ENCODE results near the gene GABRB3.

GABRB3 gene

GRCh38 chr15:26648676-26649075 is 124.2 kb downstream of the GABRB3 start:
- no peak overlapping the region for H3K9ac ChIP-seq (ENCODE audit: low read length)
- H3K9me3 ChIP-seq (ENCODE audit: control insufficient read depth, low read length), result peaks cover 8% of the 10 kb centered on the region
- no peaks in the 10 kb centered on the region for H3K27me3 ChIP-seq (replicated peaks; ENCODE audit: control insufficient read depth, insufficient read depth, low read length)
- no peaks in the 10 kb centered on the region for H3K36me3 ChIP-seq (ENCODE audit: control insufficient read depth, insufficient read depth, low read length, severe bottlenecking)
- DNase-seq (ENCODE audit: low read depth), result no peak
- H3K4me3 ChIP-seq (ENCODE audit: low read length), result no peak overlapping the region
- no peaks in the 10 kb centered on the region for H3K4me1 ChIP-seq (ENCODE audit: control insufficient read depth, insufficient read depth, low read length)

GRCh38 chr15:26644948-26645347 is 127.9 kb downstream of the GABRB3 start:
- Histone ChIP-seq H3K4me3 (ENCODE audit: low read length) (no peak overlapping the region), H3K9ac (ENCODE audit: low read length) (no peak overlapping the region), H3K36me3 (ENCODE audit: control insufficient read depth, insufficient read depth, low read length, severe bottlenecking) (no peaks in the 10 kb centered on the region), H3K4me1 (ENCODE audit: control insufficient read depth, insufficient read depth, low read length) (no peaks in the 10 kb centered on the region), H3K27me3 (replicated peaks; ENCODE audit: control insufficient read depth, insufficient read depth, low read length) (no peaks in the 10 kb centered on the region), H3K9me3 (ENCODE audit: control insufficient read depth, low read length) (no peaks in the 10 kb centered on the region)
- no peak for DNase-seq (ENCODE audit: low read depth)

- Histone ChIP-seq H3K9ac (ENCODE audit: low read length) (no peak overlapping the region), H3K4me3 (ENCODE audit: low read length) (no peak overlapping the region), H3K27me3 (replicated peaks; ENCODE audit: control insufficient read depth, insufficient read depth, low read length) (no peaks in the 10 kb centered on the region), H3K4me1 (ENCODE audit: control insufficient read depth, insufficient read depth, low read length) (no peaks in the 10 kb centered on the region), H3K9me3 (ENCODE audit: control insufficient read depth, low read length) (no peaks in the 10 kb centered on the region), H3K36me3 (ENCODE audit: control insufficient read depth, insufficient read depth, low read length, severe bottlenecking) (no peaks in the 10 kb centered on the region)
- DNase-seq (ENCODE audit: low read depth), result no peak
Observed at GRCh38 chr15:26641144-26641543, 131.7 kb downstream of the GABRB3 start.

GRCh38 chr15:26640601-26641000 is 132.3 kb downstream of the GABRB3 start:
- DNase-seq (ENCODE audit: low read depth), result no peak
- no peaks in the 10 kb centered on the region for H3K36me3 ChIP-seq (ENCODE audit: control insufficient read depth, insufficient read depth, low read length, severe bottlenecking)
- H3K4me3 ChIP-seq (ENCODE audit: low read length), result no peak overlapping the region
- no peaks in the 10 kb centered on the region for H3K9me3 ChIP-seq (ENCODE audit: control insufficient read depth, low read length)
- no peaks in the 10 kb centered on the region for H3K4me1 ChIP-seq (ENCODE audit: control insufficient read depth, insufficient read depth, low read length)
- no peaks in the 10 kb centered on the region for H3K27me3 ChIP-seq (replicated peaks; ENCODE audit: control insufficient read depth, insufficient read depth, low read length)
- no peak overlapping the region for H3K9ac ChIP-seq (ENCODE audit: low read length)

GRCh38 chr15:26639966-26640365 is 132.9 kb downstream of the GABRB3 start:
- Histone ChIP-seq H3K9me3 (ENCODE audit: control insufficient read depth, low read length) (no peaks in the 10 kb centered on the region), H3K4me3 (ENCODE audit: low read length) (no peak overlapping the region), H3K27me3 (replicated peaks; ENCODE audit: control insufficient read depth, insufficient read depth, low read length) (no peaks in the 10 kb centered on the region), H3K9ac (ENCODE audit: low read length) (no peak overlapping the region), H3K4me1 (ENCODE audit: control insufficient read depth, insufficient read depth, low read length) (no peaks in the 10 kb centered on the region), H3K36me3 (ENCODE audit: control insufficient read depth, insufficient read depth, low read length, severe bottlenecking) (no peaks in the 10 kb centered on the region)
- no peak for DNase-seq (ENCODE audit: low read depth)

GRCh38 chr15:26635614-26636013 is 137.3 kb downstream of the GABRB3 start:
- no peak for DNase-seq (ENCODE audit: low read depth)
- no peak overlapping the region for H3K9ac ChIP-seq (ENCODE audit: low read length)
- H3K27me3 ChIP-seq (replicated peaks; ENCODE audit: control insufficient read depth, insufficient read depth, low read length), result no peaks in the 10 kb centered on the region
- no peaks in the 10 kb centered on the region for H3K36me3 ChIP-seq (ENCODE audit: control insufficient read depth, insufficient read depth, low read length, severe bottlenecking)
- no peaks in the 10 kb centered on the region for H3K9me3 ChIP-seq (ENCODE audit: control insufficient read depth, low read length)
- no peaks in the 10 kb centered on the region for H3K4me1 ChIP-seq (ENCODE audit: control insufficient read depth, insufficient read depth, low read length)
- no peak overlapping the region for H3K4me3 ChIP-seq (ENCODE audit: low read length)

GRCh38 chr15:26635105-26635504 is 137.8 kb downstream of the GABRB3 start:
- no peaks in the 10 kb centered on the region for H3K36me3 ChIP-seq (ENCODE audit: control insufficient read depth, insufficient read depth, low read length, severe bottlenecking)
- no peaks in the 10 kb centered on the region for H3K4me1 ChIP-seq (ENCODE audit: control insufficient read depth, insufficient read depth, low read length)
- no peak for DNase-seq (ENCODE audit: low read depth)

GRCh38 chr15:26634319-26634718 is 138.5 kb downstream of the GABRB3 start:
- H3K9me3 ChIP-seq (ENCODE audit: control insufficient read depth, low read length), result no peaks in the 10 kb centered on the region
- no peaks in the 10 kb centered on the region for H3K36me3 ChIP-seq (ENCODE audit: control insufficient read depth, insufficient read depth, low read length, severe bottlenecking)
- H3K4me3 ChIP-seq (ENCODE audit: low read length), result no peak overlapping the region
- H3K4me1 ChIP-seq (ENCODE audit: control insufficient read depth, insufficient read depth, low read length), result no peaks in the 10 kb centered on the region
- no peak overlapping the region for H3K9ac ChIP-seq (ENCODE audit: low read length)
- H3K27me3 ChIP-seq (replicated peaks; ENCODE audit: control insufficient read depth, insufficient read depth, low read length), result no peaks in the 10 kb centered on the region
- DNase-seq (ENCODE audit: low read depth), result no peak

More at GRCh38 chr15:26635105-26635504, 137.8 kb downstream of the GABRB3 start:
- Histone ChIP-seq H3K4me3 (ENCODE audit: low read length) (no peak overlapping the region), H3K27me3 (replicated peaks; ENCODE audit: control insufficient read depth, insufficient read depth, low read length) (no peaks in the 10 kb centered on the region), H3K9ac (ENCODE audit: low read length) (no peak overlapping the region), H3K9me3 (ENCODE audit: control insufficient read depth, low read length) (no peaks in the 10 kb centered on the region)

GRCh38 chr15:26632500-26632899 is 140.4 kb downstream of the GABRB3 start:
- Histone ChIP-seq H3K4me1 (ENCODE audit: control insufficient read depth, insufficient read depth, low read length) (no peaks in the 10 kb centered on the region), H3K9me3 (ENCODE audit: control insufficient read depth, low read length) (no peaks in the 10 kb centered on the region), H3K36me3 (ENCODE audit: control insufficient read depth, insufficient read depth, low read length, severe bottlenecking) (no peaks in the 10 kb centered on the region), H3K4me3 (ENCODE audit: low read length) (no peak overlapping the region), H3K9ac (ENCODE audit: low read length) (no peak overlapping the region), H3K27me3 (replicated peaks; ENCODE audit: control insufficient read depth, insufficient read depth, low read length) (no peaks in the 10 kb centered on the region)
- no peak for DNase-seq (ENCODE audit: low read depth)

GRCh38 chr15:26631894-26632293 is 141.0 kb downstream of the GABRB3 start:
- Histone ChIP-seq H3K36me3 (ENCODE audit: control insufficient read depth, insufficient read depth, low read length, severe bottlenecking) (no peaks in the 10 kb centered on the region), H3K27me3 (replicated peaks; ENCODE audit: control insufficient read depth, insufficient read depth, low read length) (no peaks in the 10 kb centered on the region), H3K9ac (ENCODE audit: low read length) (no peak overlapping the region), H3K9me3 (ENCODE audit: control insufficient read depth, low read length) (no peaks in the 10 kb centered on the region), H3K4me1 (ENCODE audit: control insufficient read depth, insufficient read depth, low read length) (no peaks in the 10 kb centered on the region), H3K4me3 (ENCODE audit: low read length) (no peak overlapping the region)
- DNase-seq (ENCODE audit: low read depth), result no peak

- Histone ChIP-seq H3K4me1 (ENCODE audit: control insufficient read depth, insufficient read depth, low read length) (no peaks in the 10 kb centered on the region), H3K36me3 (ENCODE audit: control insufficient read depth, insufficient read depth, low read length, severe bottlenecking) (no peaks in the 10 kb centered on the region), H3K9me3 (ENCODE audit: control insufficient read depth, low read length) (no peaks in the 10 kb centered on the region), H3K4me3 (ENCODE audit: low read length) (no peak overlapping the region), H3K27me3 (replicated peaks; ENCODE audit: control insufficient read depth, insufficient read depth, low read length) (no peaks in the 10 kb centered on the region), H3K9ac (ENCODE audit: low read length) (no peak overlapping the region)
- no peak for DNase-seq (ENCODE audit: low read depth)
Observed at GRCh38 chr15:26630857-26631256, 142.0 kb downstream of the GABRB3 start.

- peak overlapping the region; percentile 14 for H3K9ac ChIP-seq (ENCODE audit: low read length)
- DNase-seq (ENCODE audit: low read depth), result no peak
- H3K4me3 ChIP-seq (ENCODE audit: low read length), result peak overlapping the region; percentile 53
Observed at GRCh38 chr15:26628879-26629529, 143.9 kb downstream of the GABRB3 start.

More at GRCh38 chr15:26628879-26629529, 143.9 kb downstream of the GABRB3 start:
- H3K27me3 ChIP-seq (replicated peaks; ENCODE audit: control insufficient read depth, insufficient read depth, low read length), result no peaks in the 10 kb centered on the region
- no peaks in the 10 kb centered on the region for H3K36me3 ChIP-seq (ENCODE audit: control insufficient read depth, insufficient read depth, low read length, severe bottlenecking)
- H3K4me1 ChIP-seq (ENCODE audit: control insufficient read depth, insufficient read depth, low read length), result no peaks in the 10 kb centered on the region
- no peaks in the 10 kb centered on the region for H3K9me3 ChIP-seq (ENCODE audit: control insufficient read depth, low read length)

All from adipocyte (in vitro differentiated cells).